Body of pancreas (tissue), 4 donors: ENCODE measurements around the gene THOP1. TPM values are rescaled to one million over a fixed set of nuclear protein-coding genes. Genes with fewer than 3 reads are reported as not detected.

Source experiments
- ATAC-seq: fragments of 150-250 bp; one replicate; pipeline ENCODE4 v1.9.1; 2016
- DNase-seq, 4 donors: peaks; one replicate each; pipeline ENCODE4 v3.0.0-alpha.2; 2019
- H3K27ac ChIP-seq, 4 donors: fragments of 200-600 bp; sonication (generic); 1 replicate in 3 of 4; 2 replicates in 1 of 4; pipeline versions ENCODE4 v1.5.1 to v1.6.1; 2016 to 2019; ENCODE audit warnings: mild to moderate bottlenecking in 1 of 4, mixed read lengths in 1 of 4, moderate library complexity in 1 of 4
- H3K27me3 ChIP-seq, 2 donors: fragments of 200-600 bp; sonication (generic); one replicate each; pipeline ENCODE4 v1.6.0; 2016; ENCODE audit warnings: mild to moderate bottlenecking in 1 of 2
- H3K36me3 ChIP-seq, 2 donors: fragments of 200-600 bp; sonication (generic); replicated peaks in 1 of 2; 2 replicates each; pipeline ENCODE4 v1.5.1; 2016; ENCODE audit warnings: low read depth in 2 of 2; ENCODE audit not compliant: insufficient read depth in 1 of 2
- H3K4me1 ChIP-seq: fragments of 200-600 bp; sonication (generic); one replicate; pipeline ENCODE4 v1.6.0; 2016
- H3K4me3 ChIP-seq, 2 donors: fragments of 200-600 bp; sonication (generic); 1 replicate in 1 of 2; 2 replicates in 1 of 2; pipeline ENCODE4 v1.5.1; 2016 to 2019
- H3K9me3 ChIP-seq, 3 donors: fragments of 200-600 bp; sonication (generic); 1 replicate in 2 of 3; 2 replicates in 1 of 3; pipeline ENCODE4 v1.5.1; 2016
- CTCF ChIP-seq, 7 experiments: fragments of 450-650 bp in 4 of 7; fragments of 200-600 bp in 3 of 7; sonication (generic) in 3 of 7; IDR thresholded peaks; one replicate each; pipeline ENCODE4 v1.5.1; 2016 to 2019; ENCODE audit warnings: antibody characterized with exemption in 7 of 7
- POLR2A ChIP-seq, 3 donors: fragments of 450-650 bp; IDR thresholded peaks; one replicate each; pipeline ENCODE4 v1.6.1; 2016; ENCODE audit warnings: antibody characterized with exemption in 3 of 3, mild to moderate bottlenecking in 2 of 3
- WGBS, 2 donors: methylation state at CpG; one replicate each; pipeline ENCODE4 v1.1.5; 2017; 5-methylcytosine and 5-hydroxymethylcytosine counted together
- intact Hi-C: fragments of 100-400 bp; cut with DNase I; formaldehyde crosslinking; loops from one replicate; pipeline ENCODE4 v1.15.1; 2023
- total RNA-seq, 2 donors: library from RNA; depleted of rRNA; stranded (reverse); fragments of >200 nt; gene quantifications; one replicate each; pipeline ENCODE4 v1.1.0, GENCODE V29; 2016

Gene THOP1
- total RNA-seq, 2 donors from 2014 or later, result 17.5 to 19.7 TPM

DNA sequence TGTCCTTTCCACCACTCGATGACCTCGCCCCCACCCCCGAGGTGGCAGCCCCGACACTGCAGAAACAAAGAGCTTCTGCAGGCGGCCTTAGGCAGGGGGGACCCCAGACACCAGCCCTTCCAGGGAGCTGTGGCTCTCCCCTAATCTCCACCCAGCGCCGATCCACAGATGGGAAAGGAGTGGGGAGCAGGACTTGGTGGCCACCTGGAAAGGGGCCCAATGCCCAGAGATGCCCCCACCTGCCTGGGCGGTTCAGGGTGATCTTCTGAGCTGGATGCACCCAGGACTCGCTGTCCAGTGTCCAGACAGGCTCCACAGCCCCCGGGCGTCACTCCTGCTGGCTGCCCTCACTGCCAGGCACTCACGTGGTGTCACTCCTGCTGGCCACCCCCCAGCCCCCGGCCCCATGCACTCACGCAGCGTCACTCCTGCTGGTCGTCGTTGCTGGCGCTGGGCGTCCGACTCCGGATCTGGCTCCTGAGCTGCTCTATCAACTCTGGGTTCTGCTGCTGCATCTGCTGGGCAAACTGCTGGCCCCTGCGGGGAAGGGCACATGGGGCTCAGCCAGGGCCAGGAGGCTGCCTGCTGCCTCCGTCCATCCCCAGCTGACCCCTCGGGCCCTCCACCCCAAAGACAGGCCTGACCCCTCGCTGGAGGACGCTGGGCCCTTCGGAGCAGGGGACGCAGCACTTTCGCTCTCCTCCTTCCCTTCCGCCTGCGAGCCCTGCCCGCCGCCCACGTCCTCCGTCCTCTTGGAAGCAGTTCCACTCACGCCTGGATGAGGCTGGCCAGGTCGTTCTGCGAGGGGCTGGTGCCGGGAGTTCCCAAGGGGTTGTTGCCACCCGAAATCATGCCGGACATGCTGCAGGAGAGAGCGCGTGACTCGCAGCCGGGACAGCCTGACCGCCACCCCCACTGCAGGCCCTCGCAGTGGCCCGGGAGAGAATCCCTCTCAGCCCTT, 28.1 kb upstream of the THOP1 start:
- H3K9me3 ChIP-seq, result no peaks in the 10 kb centered on the region
- H3K36me3 ChIP-seq, result peaks cover 5 to 13% of the 10 kb centered on the region in 2 donors
- no peaks in the 10 kb centered on the region for H3K4me1 ChIP-seq
- TF ChIP-seq CTCF (IDR thresholded peaks at IDR 0.05), result no peak
- no peaks in the 10 kb centered on the region for H3K27me3 ChIP-seq
- 93 to 96% methylated on average over 32 to 43 of the region's 48 CpGs for WGBS, 2 donors
- DNase-seq, result no peak
- ATAC-seq, result no peak
- no peak overlapping the region for H3K4me3 ChIP-seq
- intact Hi-C loops, result no loop called here
- H3K27ac ChIP-seq, result no peak overlapping the region

- peaks cover 5 to 13% of the 10 kb centered on the region in 2 donors for H3K36me3 ChIP-seq
- 95 to 97% methylated on average over 17 of the region's 17 CpGs for WGBS, 2 donors
- TF ChIP-seq CTCF (IDR thresholded peaks at IDR 0.05) (no peak), POLR2A (IDR thresholded peaks at IDR 0.05) (no peak)
- H3K4me1 ChIP-seq, result no peaks in the 10 kb centered on the region
- H3K4me3 ChIP-seq, result no peak overlapping the region
- no peak for DNase-seq
- ATAC-seq, result no peak
- H3K27me3 ChIP-seq, result no peaks in the 10 kb centered on the region
- intact Hi-C loops, result no loop called here
- no peaks in the 10 kb centered on the region for H3K9me3 ChIP-seq
- no peak overlapping the region for H3K27ac ChIP-seq
Measured at GRCh38 chr19:2758601-2759313, 26.5 kb upstream of the THOP1 start.

GRCh38 chr19:2759362-2759761, 25.9 kb upstream of the THOP1 start:
- WGBS, 2 donors, result 92 to 94% methylated on average over 17 of the region's 17 CpGs

DNA sequence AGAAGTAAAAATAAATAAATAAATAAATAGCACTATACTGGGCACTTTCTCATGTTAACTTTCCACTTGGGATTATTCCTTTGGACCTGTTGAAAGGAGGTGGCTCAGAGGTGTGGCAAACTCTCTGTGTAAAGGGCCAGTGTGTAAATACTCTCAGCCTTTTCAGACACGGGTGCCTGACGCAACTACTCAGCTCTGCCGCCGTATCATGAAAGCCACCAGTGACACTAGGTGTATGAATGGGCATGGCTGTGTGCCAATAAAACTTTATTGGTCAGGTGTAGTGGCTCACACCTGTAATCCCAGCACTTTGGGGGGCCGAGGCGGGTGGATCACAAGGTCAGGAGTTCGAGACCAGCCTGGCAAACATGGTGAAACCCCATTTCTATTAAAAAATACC, 25.3 kb upstream of the THOP1 start:
- Histone ChIP-seq H3K4me3 (no peak overlapping the region), H3K27ac (no peak overlapping the region), H3K36me3 (peaks cover 6 to 13% of the 10 kb centered on the region in 2 donors), H3K9me3 (no peaks in the 10 kb centered on the region), H3K4me1 (no peaks in the 10 kb centered on the region), H3K27me3 (no peaks in the 10 kb centered on the region)
- TF ChIP-seq POLR2A (IDR thresholded peaks at IDR 0.05) (no peak), CTCF (IDR thresholded peaks at IDR 0.05) (no peak)
- intact Hi-C loops, result no loop called here
- DNase-seq (no peak), ATAC-seq (no peak)
- WGBS, 2 donors, result 96 to 98% methylated on average over 7 of the region's 7 CpGs

More at GRCh38 chr19:2759362-2759761, 25.9 kb upstream of the THOP1 start:
- TF ChIP-seq POLR2A (IDR thresholded peaks at IDR 0.05) (no peak), CTCF (IDR thresholded peaks at IDR 0.05) (no peak)
- Histone ChIP-seq H3K27me3 (no peaks in the 10 kb centered on the region), H3K27ac (no peak overlapping the region), H3K36me3 (peaks cover 5 to 13% of the 10 kb centered on the region in 2 donors), H3K4me1 (no peaks in the 10 kb centered on the region), H3K4me3 (no peak overlapping the region), H3K9me3 (no peaks in the 10 kb centered on the region)
- ATAC-seq (no peak), DNase-seq (no peak)
- intact Hi-C loops, result no loop called here
